H9 (cell line): ENCODE data around the gene ULK2. TPM values are rescaled to one million over a fixed set of nuclear protein-coding genes. Genes with fewer than 3 reads are reported as not detected.

Experiments used
- DNase-seq: peaks from one replicate; pipeline ENCODE4 v3.0.0-alpha.2; 2017
- H2AFZ ChIP-seq: one replicate; pipeline ENCODE4 v1.6.1; 2013; ENCODE audit warnings: mild to moderate bottlenecking, low read length, control low read depth, moderate library complexity
- H2AK5ac ChIP-seq: 2 replicates; pipeline ENCODE4 v1.6.1; 2013; ENCODE audit warnings: low read length, control low read depth, mixed read lengths; ENCODE audit not compliant: insufficient read length
- H2BK120ac ChIP-seq: one replicate; pipeline ENCODE4 v1.6.1; 2013; ENCODE audit warnings: low read depth, mild to moderate bottlenecking, low read length, control low read depth, inconsistent platforms; ENCODE audit not compliant: poor library complexity, severe bottlenecking
- H2BK12ac ChIP-seq: 2 replicates; pipeline ENCODE4 v1.6.1; 2013; ENCODE audit warnings: low read length, control low read depth, mixed read lengths, low read depth; ENCODE audit not compliant: insufficient read length
- H2BK15ac ChIP-seq: 2 replicates; pipeline ENCODE4 v1.6.1; 2013; ENCODE audit warnings: low read depth, low read length, control low read depth
- H2BK20ac ChIP-seq: one replicate; pipeline ENCODE4 v1.6.1; 2013; ENCODE audit warnings: low read depth, mild to moderate bottlenecking, low read length, control low read depth, inconsistent platforms; ENCODE audit not compliant: poor library complexity, severe bottlenecking
- H2BK5ac ChIP-seq: 2 replicates; pipeline ENCODE4 v1.6.1; 2013; ENCODE audit warnings: low read length, control low read depth, mixed read lengths; ENCODE audit not compliant: insufficient read length
- H3K14ac ChIP-seq: 2 replicates; pipeline ENCODE4 v1.6.1; 2013; ENCODE audit warnings: low read length, control low read depth; ENCODE audit not compliant: insufficient read depth
- H3K18ac ChIP-seq: 2 replicates; pipeline ENCODE4 v1.6.1; 2013; ENCODE audit warnings: low read depth, mild to moderate bottlenecking, mixed read lengths, low read length, control low read depth; ENCODE audit not compliant: insufficient read length
- H3K23ac ChIP-seq: 2 replicates; pipeline ENCODE4 v1.6.1; 2013; ENCODE audit warnings: low read length, control low read depth, mixed read lengths, low read depth; ENCODE audit not compliant: insufficient read length
- H3K23me2 ChIP-seq: 2 replicates; pipeline ENCODE4 v1.6.1; 2013; ENCODE audit warnings: low read depth, mild to moderate bottlenecking, mixed read lengths, low read length, control low read depth; ENCODE audit not compliant: insufficient read length, poor library complexity, severe bottlenecking
- H3K27ac ChIP-seq: 2 replicates; pipeline ENCODE4 v1.5.1; 2013; ENCODE audit warnings: low read length, control low read depth, mixed read lengths, low read depth; ENCODE audit not compliant: insufficient read length
- H3K27me3 ChIP-seq: 2 replicates; pipeline ENCODE4 v1.6.1; 2013; ENCODE audit warnings: low read length, control low read depth, inconsistent platforms; ENCODE audit not compliant: insufficient read depth
- H3K4ac ChIP-seq: 2 replicates; pipeline ENCODE4 v1.6.1; 2013; ENCODE audit warnings: low read depth, mild to moderate bottlenecking, control low read depth, inconsistent platforms, low read length, moderate library complexity
- H3K4me1 ChIP-seq: 2 replicates; pipeline ENCODE4 v1.6.1; 2013; ENCODE audit warnings: low read length, control low read depth, inconsistent platforms; ENCODE audit not compliant: insufficient read depth
- H3K4me2 ChIP-seq: 2 replicates; pipeline ENCODE4 v1.6.1; 2013; ENCODE audit warnings: low read length, control low read depth, mixed read lengths; ENCODE audit not compliant: insufficient read length, insufficient read depth
- H3K56ac ChIP-seq: 2 replicates; pipeline ENCODE4 v1.6.1; 2013; ENCODE audit warnings: low read depth, mild to moderate bottlenecking, mixed read lengths, low read length, control low read depth; ENCODE audit not compliant: insufficient read length
- H3K79me1 ChIP-seq: 2 replicates; pipeline ENCODE4 v1.6.1; 2013; ENCODE audit warnings: low read depth, mild to moderate bottlenecking, moderate library complexity, low read length, control low read depth, inconsistent platforms; ENCODE audit not compliant: insufficient read depth, poor library complexity, severe bottlenecking
- H3K79me2 ChIP-seq: 2 replicates; pipeline ENCODE4 v1.6.1; 2013; ENCODE audit warnings: low read length, control low read depth, inconsistent platforms; ENCODE audit not compliant: insufficient read depth
- H3K9ac ChIP-seq: 2 replicates; pipeline ENCODE4 v1.6.1; 2013; ENCODE audit warnings: low read length, control low read depth, mixed read lengths; ENCODE audit not compliant: insufficient read length; ENCODE audit errors: extremely low read depth
- H3K9me3 ChIP-seq: one replicate; pipeline ENCODE4 v1.6.1; 2013; ENCODE audit warnings: low read depth, low read length, inconsistent platforms; ENCODE audit not compliant: control insufficient read depth
- H3T11ph ChIP-seq: one replicate; pipeline ENCODE4 v1.6.1; 2013; ENCODE audit warnings: mild to moderate bottlenecking, low read length, control low read depth, inconsistent platforms
- H4K20me1 ChIP-seq: one replicate; pipeline ENCODE4 v1.6.1; 2013; ENCODE audit not compliant: control insufficient read depth, insufficient read length, insufficient read depth
- H4K5ac ChIP-seq: 2 replicates; pipeline ENCODE4 v1.6.1; 2013; ENCODE audit warnings: low read depth, mild to moderate bottlenecking, mixed read lengths, low read length, control low read depth; ENCODE audit not compliant: insufficient read length
- H4K8ac ChIP-seq: replicated peaks from 2 replicates; pipeline ENCODE4 v1.6.1; 2013; ENCODE audit warnings: low read length, control low read depth, mixed read lengths, low read depth; ENCODE audit not compliant: insufficient read length
- H4K91ac ChIP-seq: 2 replicates; pipeline ENCODE4 v1.6.1; 2013; ENCODE audit warnings: low read depth, mild to moderate bottlenecking, moderate library complexity, mixed read lengths, low read length, control low read depth; ENCODE audit not compliant: insufficient read length
- H3K27ac Mint-ChIP-seq, 3 experiments: 2 replicates in 2 of 3; 3 replicates in 1 of 3; pipeline ENCODE4 v1.8.0; 2020 to 2021; ENCODE audit warnings: mixed read lengths in 3 of 3, mild to moderate bottlenecking in 1 of 3, moderate library complexity in 1 of 3
- H3K27me3 Mint-ChIP-seq: 2 replicates; pipeline ENCODE4 v1.8.0; 2021; ENCODE audit warnings: low read depth, mild to moderate bottlenecking, moderate library complexity, mixed read lengths
- H3K36me3 Mint-ChIP-seq, 3 experiments: 2 replicates in 2 of 3; 3 replicates in 1 of 3; pipeline ENCODE4 v1.8.0; 2020 to 2021; ENCODE audit warnings: low read depth in 3 of 3, mixed read lengths in 3 of 3; ENCODE audit not compliant: insufficient read depth in 1 of 3
- H3K4me1 Mint-ChIP-seq, 2 experiments: 2 replicates each; pipeline ENCODE4 v1.8.0; 2020; ENCODE audit warnings: mixed read lengths in 2 of 2
- H3K4me3 Mint-ChIP-seq, 2 experiments: 2 replicates in 1 of 2; 3 replicates in 1 of 2; pipeline ENCODE4 v1.8.0; 2020 to 2021; ENCODE audit warnings: mild to moderate bottlenecking in 2 of 2, mixed read lengths in 2 of 2, moderate library complexity in 1 of 2
- H3K9me3 Mint-ChIP-seq, 2 experiments: 2 replicates in 1 of 2; 3 replicates in 1 of 2; pipeline ENCODE4 v1.8.0; 2020; ENCODE audit warnings: mild to moderate bottlenecking in 2 of 2, mixed read lengths in 2 of 2, moderate library complexity in 1 of 2
- WGBS: extraction: QIAGEN DNeasy Blood & Tissue Kit; methylation state at CpG from one replicate; pipeline ENCODE4 v1.1.7; 2013; ENCODE audit warnings: missing lambda C conversion rate, low lambda C conversion rate, mixed read lengths; ENCODE audit not compliant: insufficient read length; ENCODE audit errors: extremely low coverage; 5-methylcytosine and 5-hydroxymethylcytosine counted together
- total RNA-seq: library from RNA; stranded (reverse); gene quantifications from 2 replicates; pipeline ENCODE4 v1.2.1, GENCODE V29; 2021
- TF ChIP-seq, protein P1 (sequence below): fragments of 200-600 bp; sonication (generic); conservative IDR thresholded peaks from 3 replicates; pipeline ENCODE4 v1.8.0; 2021; ENCODE audit warnings: antibody characterized with exemption, mild to moderate bottlenecking

The ULK2 gene
- total RNA-seq, 1 experiment from 2014 or later = 11.5 TPM

DNA sequence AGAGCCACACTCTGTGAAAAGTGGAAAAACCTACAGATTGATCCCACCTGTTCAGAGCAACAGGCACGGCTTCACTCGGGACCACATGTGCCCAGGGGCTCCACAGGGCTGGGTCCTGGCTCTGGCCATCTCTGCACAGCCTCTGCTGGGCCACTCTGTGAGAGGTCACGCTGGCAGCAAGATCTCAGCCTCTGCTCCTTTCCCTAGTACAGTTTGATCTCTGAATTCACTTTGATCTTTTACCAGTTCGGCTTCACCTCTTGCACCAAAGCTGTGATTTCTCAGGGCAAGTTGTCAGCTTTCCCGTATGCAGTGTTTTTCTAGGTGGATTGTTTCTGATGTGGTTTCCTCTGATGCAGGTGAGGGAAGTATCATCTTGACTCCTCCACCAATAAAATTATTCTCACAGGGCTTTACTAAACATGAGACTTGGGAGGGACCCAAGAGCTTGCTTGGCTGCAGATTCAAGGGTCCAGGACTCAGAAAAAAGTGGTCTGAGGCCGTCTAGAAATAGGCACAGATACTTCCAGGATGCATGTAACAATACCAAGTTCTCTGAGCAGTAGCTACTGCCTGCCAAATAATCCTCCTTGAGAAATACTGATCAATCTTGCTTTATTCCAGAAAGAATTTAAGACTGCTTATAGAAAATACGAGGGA is 95.6 kb downstream of the ULK2 start:
- H3K18ac ChIP-seq = no peak overlapping the region
- H3K27me3 ChIP-seq = no peaks in the 10 kb centered on the region
- no peak overlapping the region for H4K5ac ChIP-seq
- H2BK20ac ChIP-seq = no peak overlapping the region
- no peak overlapping the region for H3K9ac ChIP-seq
- H4K8ac ChIP-seq = no peak overlapping the region
- H3K9me3 ChIP-seq = no peaks in the 10 kb centered on the region
- WGBS = no CpG with 5 or more reads among the region's 7 CpGs
- Mint-ChIP-seq H3K4me3 (no peak overlapping the region), H3K27ac (0 out of 7 replicates have a peak overlapping the region, but pooled peaks of 1 of the 3 experiments have one; percentile 40), H3K9me3 (no peaks in the 10 kb centered on the region), H3K36me3 (peaks cover 0 to 3% (median 0%) of the 10 kb centered on the region in 3 experiments; a peak in 1 of 7 replicates), H3K4me1 (peaks cover 2 to 3% of the 10 kb centered on the region in 2 experiments; a peak in 3 of 4 replicates), H3K27me3 (no peaks in the 10 kb centered on the region; the same call in 1 of the 2 replicates)
- no peak overlapping the region for H2AFZ ChIP-seq
- DNase-seq = no peak
- H3K14ac ChIP-seq = no peak overlapping the region
- H2BK12ac ChIP-seq = no peak overlapping the region
- H4K91ac ChIP-seq = no peak overlapping the region
- H3K4ac ChIP-seq = no peak overlapping the region
- no peak overlapping the region for H3K56ac ChIP-seq
- H2BK15ac ChIP-seq = no peak overlapping the region
- H3K4me1 ChIP-seq = no peaks in the 10 kb centered on the region
- H3K27ac ChIP-seq = no peak overlapping the region
- H3K79me1 ChIP-seq = no peaks in the 10 kb centered on the region
- no peak overlapping the region for H2BK120ac ChIP-seq
- H2AK5ac ChIP-seq = no peak overlapping the region
- H3T11ph ChIP-seq = no peak overlapping the region
- H3K4me2 ChIP-seq = no peak overlapping the region
- H3K79me2 ChIP-seq = no peaks in the 10 kb centered on the region; the same call in 1 of the 2 replicates
- TF ChIP-seq, protein P1, sequence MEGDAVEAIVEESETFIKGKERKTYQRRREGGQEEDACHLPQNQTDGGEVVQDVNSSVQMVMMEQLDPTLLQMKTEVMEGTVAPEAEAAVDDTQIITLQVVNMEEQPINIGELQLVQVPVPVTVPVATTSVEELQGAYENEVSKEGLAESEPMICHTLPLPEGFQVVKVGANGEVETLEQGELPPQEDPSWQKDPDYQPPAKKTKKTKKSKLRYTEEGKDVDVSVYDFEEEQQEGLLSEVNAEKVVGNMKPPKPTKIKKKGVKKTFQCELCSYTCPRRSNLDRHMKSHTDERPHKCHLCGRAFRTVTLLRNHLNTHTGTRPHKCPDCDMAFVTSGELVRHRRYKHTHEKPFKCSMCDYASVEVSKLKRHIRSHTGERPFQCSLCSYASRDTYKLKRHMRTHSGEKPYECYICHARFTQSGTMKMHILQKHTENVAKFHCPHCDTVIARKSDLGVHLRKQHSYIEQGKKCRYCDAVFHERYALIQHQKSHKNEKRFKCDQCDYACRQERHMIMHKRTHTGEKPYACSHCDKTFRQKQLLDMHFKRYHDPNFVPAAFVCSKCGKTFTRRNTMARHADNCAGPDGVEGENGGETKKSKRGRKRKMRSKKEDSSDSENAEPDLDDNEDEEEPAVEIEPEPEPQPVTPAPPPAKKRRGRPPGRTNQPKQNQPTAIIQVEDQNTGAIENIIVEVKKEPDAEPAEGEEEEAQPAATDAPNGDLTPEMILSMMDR = no peak
- no peaks in the 10 kb centered on the region for H4K20me1 ChIP-seq
- no peak overlapping the region for H2BK5ac ChIP-seq
- no peaks in the 10 kb centered on the region for H3K23me2 ChIP-seq
- H3K23ac ChIP-seq = no peak overlapping the region
